Measurements from ENCODE around the gene KNOP1. TPM values are rescaled to one million over a fixed set of nuclear protein-coding genes. Genes with fewer than 3 reads are reported as not detected.

Gene KNOP1
- total RNA-seq, 1 donor: 4.3 TPM

Other genes with a start within 250 kb of the KNOP1 start
- 27.7 TPM for gene GDE1, start 196.1 kb downstream of the KNOP1 start, total RNA-seq
- gene CCP110, start 194.3 kb downstream of the KNOP1 start, total RNA-seq: 8.9 TPM
- 27.5 TPM for gene VPS35L, start 162.5 kb downstream of the KNOP1 start, total RNA-seq
- 2.7 TPM for gene IQCK, start within 50 bp of the KNOP1 start, total RNA-seq
- gene GPRC5B, start 166.6 kb upstream of the KNOP1 start, total RNA-seq: under 0.01 TPM